Caco-2 (cell line): ENCODE measurements around the gene FAM50B. TPM values are rescaled to one million over a fixed set of nuclear protein-coding genes. Genes with fewer than 3 reads are reported as not detected.

ENCODE experiments used
- BruUV-seq: library from RNA; stranded (reverse); fragments of 400-500 nt; replicated peaks from 2 replicates; lab custom pipeline; 2021; lab: Mats Ljungman, UMichigan
- CTCF ChIA-PET: fragments of 300-600 bp; sonication (Branson Sonifier 250); formaldehyde crosslinking; loops from one replicate; lab custom pipeline; 2022; ENCODE audit warnings: antibody characterized with exemption; lab: Charles Lee
- POLR2A ChIA-PET: fragments of 300-600 bp; sonication (Branson Sonifier 250); formaldehyde crosslinking; loops from one replicate; lab custom pipeline; 2022; ENCODE audit warnings: antibody characterized with exemption; lab: Charles Lee
- DNase-seq, 2 experiments: peaks; one replicate each; pipeline versions ENCODE4 v3.0.0 to v3.0.0-alpha.2; 2020 to 2022
- H3K27me3 ChIP-seq: replicated peaks from 2 replicates; pipeline ENCODE4 v1.6.0; 2011; ENCODE audit warnings: low read length; ENCODE audit not compliant: control insufficient read depth, insufficient read depth
- H3K36me3 ChIP-seq: 2 replicates; pipeline ENCODE4 v1.5.1; 2011; ENCODE audit warnings: low read length; ENCODE audit not compliant: control insufficient read depth, insufficient read depth
- H3K4me1 ChIP-seq: fragments of 250-450 bp; sonication (Bioruptor Pico); 2 replicates; pipeline ENCODE4 v1.5.1; 2020; ENCODE audit warnings: mild to moderate bottlenecking
- H3K4me3 ChIP-seq: 2 replicates; pipeline ENCODE4 v1.5.1; 2011; ENCODE audit warnings: low read depth, mild to moderate bottlenecking, control low read depth, low read length
- H3K9me3 ChIP-seq: fragments of 250-450 bp; sonication (Bioruptor Pico); 2 replicates; pipeline ENCODE4 v1.5.1; 2020; ENCODE audit warnings: mild to moderate bottlenecking, moderate library complexity
- H3K27ac Mint-ChIP-seq: one replicate; pipeline ENCODE4 v1.8.0; 2022; ENCODE audit warnings: mixed read lengths; ENCODE audit not compliant: unreplicated experiment
- H3K27me3 Mint-ChIP-seq: one replicate; pipeline ENCODE4 v1.8.0; 2022; ENCODE audit warnings: mixed read lengths; ENCODE audit not compliant: insufficient read depth, unreplicated experiment
- H3K36me3 Mint-ChIP-seq: one replicate; pipeline ENCODE4 v1.8.0; 2022; ENCODE audit warnings: mild to moderate bottlenecking, mixed read lengths; ENCODE audit not compliant: insufficient read depth, unreplicated experiment
- H3K4me1 Mint-ChIP-seq: one replicate; pipeline ENCODE4 v1.8.0; 2022; ENCODE audit warnings: low read depth, mixed read lengths; ENCODE audit not compliant: unreplicated experiment
- H3K4me3 Mint-ChIP-seq: one replicate; pipeline ENCODE4 v1.8.0; 2022; ENCODE audit warnings: mild to moderate bottlenecking, moderate library complexity, mixed read lengths; ENCODE audit not compliant: unreplicated experiment
- H3K9me3 Mint-ChIP-seq: one replicate; pipeline ENCODE4 v1.8.0; 2022; ENCODE audit warnings: mixed read lengths; ENCODE audit not compliant: unreplicated experiment
- intact Hi-C: fragments of 100-400 bp; cut with micrococcal nuclease; formaldehyde crosslinking; loops from one replicate; pipeline ENCODE4 v1.10.0; 2022; ENCODE audit not compliant: unreplicated experiment
- total RNA-seq: library from RNA; stranded (reverse); gene quantifications from 2 replicates; pipeline ENCODE4 v1.2.3, GENCODE V29; 2022
- TF ChIP-seq, protein P1 (sequence below), 2 experiments: fragments of 200-600 bp in 1 of 2; IDR thresholded peaks; 1 replicate in 1 of 2; 2 replicates in 1 of 2; pipeline versions ENCODE4 v1.5.1 to v1.8.0; 2011 to 2022; ENCODE audit warnings: antibody characterized with exemption in 1 of 2, control low read depth in 1 of 2, inconsistent platforms in 1 of 2, low read depth in 1 of 2, low read length in 1 of 2, mild to moderate bottlenecking in 1 of 2, moderate library complexity in 1 of 2; ENCODE audit not compliant: insufficient read depth in 1 of 2, severe bottlenecking in 1 of 2, unreplicated experiment in 1 of 2

The FAM50B gene
- total RNA-seq, 1 experiment from 2014 or later, result not detected

- Mint-ChIP-seq H3K4me1 (no peaks in the 10 kb centered on the region), H3K9me3 (no peaks in the 10 kb centered on the region), H3K27ac (no peak overlapping the region), H3K4me3 (no peak overlapping the region), H3K36me3 (no peaks in the 10 kb centered on the region), H3K27me3 (no peaks in the 10 kb centered on the region)
- DNase-seq, result no peak
- no peaks in the 10 kb centered on the region for H3K4me1 ChIP-seq
- H3K36me3 ChIP-seq, result no peaks in the 10 kb centered on the region
- H3K4me3 ChIP-seq, result no peak overlapping the region
- CTCF ChIA-PET, result no interaction called here
- TF ChIP-seq, protein P1, sequence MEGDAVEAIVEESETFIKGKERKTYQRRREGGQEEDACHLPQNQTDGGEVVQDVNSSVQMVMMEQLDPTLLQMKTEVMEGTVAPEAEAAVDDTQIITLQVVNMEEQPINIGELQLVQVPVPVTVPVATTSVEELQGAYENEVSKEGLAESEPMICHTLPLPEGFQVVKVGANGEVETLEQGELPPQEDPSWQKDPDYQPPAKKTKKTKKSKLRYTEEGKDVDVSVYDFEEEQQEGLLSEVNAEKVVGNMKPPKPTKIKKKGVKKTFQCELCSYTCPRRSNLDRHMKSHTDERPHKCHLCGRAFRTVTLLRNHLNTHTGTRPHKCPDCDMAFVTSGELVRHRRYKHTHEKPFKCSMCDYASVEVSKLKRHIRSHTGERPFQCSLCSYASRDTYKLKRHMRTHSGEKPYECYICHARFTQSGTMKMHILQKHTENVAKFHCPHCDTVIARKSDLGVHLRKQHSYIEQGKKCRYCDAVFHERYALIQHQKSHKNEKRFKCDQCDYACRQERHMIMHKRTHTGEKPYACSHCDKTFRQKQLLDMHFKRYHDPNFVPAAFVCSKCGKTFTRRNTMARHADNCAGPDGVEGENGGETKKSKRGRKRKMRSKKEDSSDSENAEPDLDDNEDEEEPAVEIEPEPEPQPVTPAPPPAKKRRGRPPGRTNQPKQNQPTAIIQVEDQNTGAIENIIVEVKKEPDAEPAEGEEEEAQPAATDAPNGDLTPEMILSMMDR (IDR thresholded peaks at IDR 0.05; ENCODE audit: insufficient read depth in 1 of 2, low read depth in 1 of 2, low read length in 1 of 2, severe bottlenecking in 1 of 2, unreplicated experiment in 1 of 2), result no peak
- H3K9me3 ChIP-seq, result no peaks in the 10 kb centered on the region
- POLR2A ChIA-PET, result interaction anchor here (0.5 to 0.6 kb wide), 2 partner anchors 35 to 417 kb away, joined by 3 to 5 read pairs; no protein-coding TSS in a partner anchor
- intact Hi-C loops, result no loop called here
- no TSS peak for BruUV-seq
- no peaks in the 10 kb centered on the region for H3K27me3 ChIP-seq
These were observed 29.7 kb upstream of the FAM50B start for GRCh38 chr6:3819161-3820110.

DNA sequence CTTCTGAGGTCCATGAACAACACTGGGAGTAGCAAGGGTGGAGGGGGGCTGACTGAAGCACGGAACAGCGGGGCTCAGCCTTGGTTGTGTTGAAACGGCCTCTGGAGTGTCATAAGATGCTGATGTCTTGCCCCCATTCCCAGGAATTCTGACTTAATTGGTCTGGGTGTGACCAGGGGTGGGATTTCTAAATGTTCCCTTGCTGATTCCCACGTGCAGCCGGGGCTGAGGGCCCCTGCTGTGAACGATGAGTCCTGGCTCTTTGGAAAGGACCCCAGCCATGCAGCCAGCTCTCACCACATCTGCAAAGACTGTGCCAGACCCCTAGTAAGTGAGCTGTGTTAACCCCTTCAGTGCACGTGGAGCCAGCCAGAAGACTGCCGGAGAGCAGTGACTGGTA lies 28.6 kb upstream of the FAM50B start:
- H3K27me3 ChIP-seq, result no peaks in the 10 kb centered on the region
- no peaks in the 10 kb centered on the region for H3K4me1 ChIP-seq
- no peaks in the 10 kb centered on the region for H3K36me3 ChIP-seq
- H3K4me3 ChIP-seq, result no peak overlapping the region
- no peaks in the 10 kb centered on the region for H3K9me3 Mint-ChIP-seq
- H3K36me3 Mint-ChIP-seq, result no peaks in the 10 kb centered on the region
- intact Hi-C loops, result no loop called here
- ChIA-PET POLR2A (no interaction called here), CTCF (no interaction called here)
- no peaks in the 10 kb centered on the region for H3K27me3 Mint-ChIP-seq
- TF ChIP-seq, protein P1 (IDR thresholded peaks at IDR 0.05; ENCODE audit: insufficient read depth in 1 of 2, low read depth in 1 of 2, low read length in 1 of 2, severe bottlenecking in 1 of 2, unreplicated experiment in 1 of 2), result no peak
- DNase-seq, result no peak
- BruUV-seq, result no TSS peak
- H3K4me3 Mint-ChIP-seq, result no peak overlapping the region
- no peaks in the 10 kb centered on the region for H3K9me3 ChIP-seq
- H3K27ac Mint-ChIP-seq, result no peak overlapping the region
- H3K4me1 Mint-ChIP-seq, result no peaks in the 10 kb centered on the region

GRCh38 chr6:3822747-3823445 lies 26.3 kb upstream of the FAM50B start:
- POLR2A ChIA-PET, result no interaction called here

More at GRCh38 chr6:3822747-3823445, 26.3 kb upstream of the FAM50B start:
- Mint-ChIP-seq H3K9me3 (no peaks in the 10 kb centered on the region), H3K27me3 (no peaks in the 10 kb centered on the region), H3K4me1 (no peaks in the 10 kb centered on the region), H3K4me3 (no peak overlapping the region), H3K27ac (no peak overlapping the region), H3K36me3 (no peaks in the 10 kb centered on the region)
- Histone ChIP-seq H3K4me3 (no peak overlapping the region), H3K36me3 (no peaks in the 10 kb centered on the region), H3K27me3 (no peaks in the 10 kb centered on the region), H3K9me3 (no peaks in the 10 kb centered on the region), H3K4me1 (no peaks in the 10 kb centered on the region)
- no TSS peak for BruUV-seq
- no peak for DNase-seq
- TF ChIP-seq, protein P1 (IDR thresholded peaks at IDR 0.05; ENCODE audit: insufficient read depth in 1 of 2, low read depth in 1 of 2, low read length in 1 of 2, severe bottlenecking in 1 of 2, unreplicated experiment in 1 of 2), result no peak
- intact Hi-C loops, result no loop called here
- CTCF ChIA-PET, result interaction anchor here (0.7 kb wide), 1 partner anchor 154 kb away, joined by 4 read pairs; no protein-coding TSS in a partner anchor
